PC-9 (cell line): ENCODE data around the gene EPSTI1. TPM values are rescaled to one million over a fixed set of nuclear protein-coding genes. Genes with fewer than 3 reads are reported as not detected.

Experiments used
- BruUV-seq: library from RNA; stranded (reverse); fragments of 400-500 nt; replicated peaks from 2 replicates; lab custom pipeline; 2021; lab: Mats Ljungman, UMichigan
- CTCF ChIA-PET: fragments of 300-600 bp; sonication (Branson Sonifier 250); formaldehyde crosslinking; loops from one replicate; lab custom pipeline; 2022; ENCODE audit warnings: antibody characterized with exemption; lab: Charles Lee
- POLR2A ChIA-PET: fragments of 300-600 bp; sonication (Branson Sonifier 250); formaldehyde crosslinking; loops from one replicate; lab custom pipeline; 2022; ENCODE audit warnings: antibody characterized with exemption; ENCODE audit not compliant: unreplicated experiment; lab: Charles Lee
- DNase-seq, 2 experiments: peaks; one replicate each; pipeline versions ENCODE4 v3.0.0 to v3.0.0-alpha.2; 2015 to 2022; ENCODE audit warnings: mixed read lengths in 1 of 2
- H2AFZ ChIP-seq: fragments of 200-600 bp; sonication (generic); 2 replicates; pipeline ENCODE4 v1.8.1; 2017; ENCODE audit warnings: antibody characterized with exemption
- H3F3A ChIP-seq: fragments of 200-600 bp; sonication (generic); 2 replicates; pipeline ENCODE4 v1.8.1; 2017; ENCODE audit warnings: antibody characterized with exemption, mild to moderate bottlenecking, low read depth; ENCODE audit not compliant: insufficient read depth
- H3K27ac ChIP-seq: fragments of 200-600 bp; sonication (generic); 2 replicates; pipeline ENCODE4 v1.6.1; 2016; ENCODE audit warnings: mixed run types
- H3K27me3 ChIP-seq: fragments of 200-600 bp; sonication (generic); 2 replicates; pipeline ENCODE4 v1.6.1; 2016; ENCODE audit warnings: low read depth, mixed run types; ENCODE audit not compliant: insufficient read depth
- H3K36me3 ChIP-seq: fragments of 200-600 bp; sonication (generic); 2 replicates; pipeline ENCODE4 v1.6.1; 2016; ENCODE audit warnings: low read depth, mixed run types
- H3K4me1 ChIP-seq: fragments of 200-600 bp; sonication (generic); replicated peaks from 2 replicates; pipeline ENCODE4 v1.6.1; 2016; ENCODE audit warnings: mixed run types; ENCODE audit not compliant: insufficient read depth
- H3K4me2 ChIP-seq: fragments of 200-600 bp; sonication (generic); 2 replicates; pipeline ENCODE4 v1.6.1; 2017; ENCODE audit warnings: mixed run types
- H3K4me3 ChIP-seq: fragments of 200-600 bp; sonication (generic); 2 replicates; pipeline ENCODE4 v1.6.1; 2016; ENCODE audit warnings: mixed run types
- H3K79me2 ChIP-seq: fragments of 200-600 bp; sonication (generic); 2 replicates; pipeline ENCODE4 v1.6.1; 2017; ENCODE audit warnings: low read depth, mixed run types
- H3K9me2 ChIP-seq: fragments of 200-600 bp; sonication (generic); 2 replicates; pipeline ENCODE4 v1.8.1; 2017; ENCODE audit warnings: mild to moderate bottlenecking; ENCODE audit not compliant: insufficient read depth
- H3K9me3 ChIP-seq: fragments of 200-600 bp; sonication (generic); 2 replicates; pipeline ENCODE4 v1.8.1; 2016; ENCODE audit warnings: low read depth; ENCODE audit not compliant: insufficient read depth
- H4K20me1 ChIP-seq: fragments of 200-600 bp; sonication (generic); 2 replicates; pipeline ENCODE4 v1.8.1; 2017; ENCODE audit not compliant: insufficient read depth
- CTCF ChIP-seq: fragments of 200-600 bp; sonication (generic); conservative IDR thresholded peaks from 2 replicates; pipeline ENCODE4 v1.6.1; 2017; ENCODE audit warnings: mixed run types, antibody characterized with exemption, mild to moderate bottlenecking, moderate library complexity
- EZH2 ChIP-seq: fragments of 200-600 bp; sonication (generic); IDR thresholded peaks from 2 replicates; pipeline ENCODE4 v1.8.0; 2017; ENCODE audit warnings: antibody characterized with exemption, low read depth
- intact Hi-C: fragments of 100-400 bp; cut with micrococcal nuclease; formaldehyde crosslinking; loops from one replicate; pipeline ENCODE4 v1.10.0; 2022; ENCODE audit not compliant: unreplicated experiment
- total RNA-seq: library from RNA; stranded (reverse); gene quantifications from 2 replicates; pipeline ENCODE4 v1.2.3, GENCODE V29; 2021

The EPSTI1 gene
- total RNA-seq, 1 experiment from 2014 or later = 3.4 TPM

- intact Hi-C loops = loop anchor here (5.0 kb wide), 1 partner anchor 54 kb away; no protein-coding TSS in a partner anchor
- Histone ChIP-seq H3F3A (no peaks in the 10 kb centered on the region), H4K20me1 (no peaks in the 10 kb centered on the region), H3K9me2 (no peaks in the 10 kb centered on the region), H3K79me2 (no peaks in the 10 kb centered on the region), H2AFZ (no peak overlapping the region), H3K36me3 (no peaks in the 10 kb centered on the region), H3K9me3 (no peaks in the 10 kb centered on the region), H3K27me3 (no peaks in the 10 kb centered on the region), H3K27ac (no peak overlapping the region), H3K4me1 (no peaks in the 10 kb centered on the region), H3K4me3 (no peak overlapping the region), H3K4me2 (no peak overlapping the region)
- CTCF ChIA-PET = no interaction called here
- BruUV-seq = no TSS peak
- DNase-seq = no peak
- no peak for TF ChIP-seq EZH2
- no peak for TF ChIP-seq CTCF
- POLR2A ChIA-PET = no interaction called here
These were observed 18.5 kb downstream of the EPSTI1 start for GRCh38 chr13:42973581-42973980.

GRCh38 chr13:42971691-42972347 lies 20.2 kb downstream of the EPSTI1 start:
- no TSS peak for BruUV-seq
- H4K20me1 ChIP-seq = no peaks in the 10 kb centered on the region
- no peak for TF ChIP-seq EZH2
- no peak for TF ChIP-seq CTCF
- H3K36me3 ChIP-seq = no peaks in the 10 kb centered on the region
- H3K4me1 ChIP-seq = no peaks in the 10 kb centered on the region
- no peak overlapping the region for H3K27ac ChIP-seq
- no peak overlapping the region for H3K4me3 ChIP-seq
- H3F3A ChIP-seq = no peaks in the 10 kb centered on the region
- no peak overlapping the region for H2AFZ ChIP-seq
- no peaks in the 10 kb centered on the region for H3K9me3 ChIP-seq
- H3K9me2 ChIP-seq = no peaks in the 10 kb centered on the region
- H3K79me2 ChIP-seq = no peaks in the 10 kb centered on the region
- no peak overlapping the region for H3K4me2 ChIP-seq
- no peak for DNase-seq
- CTCF ChIA-PET = interaction anchor here (0.7 kb wide), 1 partner anchor 358 kb away, joined by 3 read pairs; no protein-coding TSS in a partner anchor
- no peaks in the 10 kb centered on the region for H3K27me3 ChIP-seq
- intact Hi-C loops = loop anchor here (5.0 kb wide), 1 partner anchor 55 kb away; no protein-coding TSS in a partner anchor
- POLR2A ChIA-PET = no interaction called here

- Histone ChIP-seq H3K27ac (no peak overlapping the region), H3K79me2 (no peaks in the 10 kb centered on the region), H4K20me1 (no peaks in the 10 kb centered on the region), H3K4me2 (no peak overlapping the region), H3K36me3 (no peaks in the 10 kb centered on the region), H3K9me3 (no peaks in the 10 kb centered on the region), H3K9me2 (no peaks in the 10 kb centered on the region), H3K4me1 (no peaks in the 10 kb centered on the region), H2AFZ (no peak overlapping the region), H3K4me3 (no peak overlapping the region), H3K27me3 (no peaks in the 10 kb centered on the region), H3F3A (no peaks in the 10 kb centered on the region)
- ChIA-PET POLR2A (no interaction called here), CTCF (no interaction called here)
- DNase-seq = no peak
- TF ChIP-seq CTCF = peak; percentile 67
- TF ChIP-seq EZH2 = no peak
- BruUV-seq = no TSS peak
- intact Hi-C loops = loop anchor here (5.0 kb wide), 1 partner anchor 56 kb away; no protein-coding TSS in a partner anchor
These were observed 21.0 kb downstream of the EPSTI1 start for GRCh38 chr13:42970824-42971690.
